ENCODE data around the gene CRYGS.

CRYGS gene

GRCh38 chr3:186493525-186494255, 50.5 kb downstream of the CRYGS start:
- no peak for DNase-seq (ENCODE audit: low spot score)

GRCh38 chr3:186492385-186492984, 51.7 kb downstream of the CRYGS start:
- no peak for DNase-seq (ENCODE audit: low spot score)

GRCh38 chr3:186489507-186489906, 54.7 kb downstream of the CRYGS start:
- no peak for DNase-seq (ENCODE audit: low spot score)

All from hematopoietic multipotent progenitor cell treated with erythropoietin and hydrocortisone succinate and interleukin-3 and kit ligand, for 17 days (in vitro differentiated cells).